NCI-H2081 (cell line): ENCODE results near the gene SDHB.

ENCODE experiments used
- DNase-seq, 2 experiments: peaks; one replicate each; lab custom pipeline; 2025; lab: John Stamatoyannopoulos, UW

Gene SDHB

GRCh38 chr1:17012775-17013490 is 40.9 kb downstream of the SDHB start:
- DNase-seq = no peak

- DNase-seq = peak; percentile 89 to 91
These were observed 42.2 kb downstream of the SDHB start, which contains the start of gene ATP13A2 for GRCh38 chr1:17011439-17012307. Gene ATP13A2 (minus strand): TSS chr1:17011928. CDS start chr1:17011738, 190 bp downstream.

- no peak for DNase-seq
These were observed 42.8 kb downstream of the SDHB start for GRCh38 chr1:17011092-17011438.

GRCh38 chr1:17009706-17010105 is 44.1 kb downstream of the SDHB start:
- no peak for DNase-seq

- DNase-seq = no peak
These were observed 45.5 kb downstream of the SDHB start for GRCh38 chr1:17008208-17008855.

- DNase-seq = no peak
These were observed 46.7 kb downstream of the SDHB start for GRCh38 chr1:17007121-17007520.

- no peak for DNase-seq
These were observed 48.5 kb downstream of the SDHB start for GRCh38 chr1:17005365-17005740.

- DNase-seq = no peak
These were observed 49.1 kb downstream of the SDHB start for GRCh38 chr1:17004466-17005364.

- no peak for DNase-seq
These were observed 51.3 kb downstream of the SDHB start for GRCh38 chr1:17002524-17002902.

GRCh38 chr1:17001760-17002523 is 51.9 kb downstream of the SDHB start:
- DNase-seq = no peak

- no peak for DNase-seq
These were observed 54.0 kb downstream of the SDHB start for GRCh38 chr1:16999863-17000262.

GRCh38 chr1:16998589-16998988 is 55.2 kb downstream of the SDHB start:
- DNase-seq = no peak

GRCh38 chr1:16996845-16997244 is 57.0 kb downstream of the SDHB start:
- no peak for DNase-seq

- no peak for DNase-seq
These were observed 60.3 kb downstream of the SDHB start for GRCh38 chr1:16993521-16994038.

- DNase-seq = no peak
These were observed 61.2 kb downstream of the SDHB start for GRCh38 chr1:16992675-16993074.

GRCh38 chr1:16992102-16992501 is 61.7 kb downstream of the SDHB start:
- DNase-seq = no peak

GRCh38 chr1:16991571-16991970 is 62.3 kb downstream of the SDHB start:
- DNase-seq = no peak

- no peak for DNase-seq
These were observed 64.0 kb downstream of the SDHB start for GRCh38 chr1:16989676-16990391.

GRCh38 chr1:16988210-16988609 is 65.6 kb downstream of the SDHB start:
- no peak for DNase-seq

- DNase-seq = no peak
These were observed 66.9 kb downstream of the SDHB start for GRCh38 chr1:16986962-16987361.
